SKM-1 (cell line): ENCODE results near the gene HCRT.
"Not testable (repeated sequence)": the region's sequence is repeated elsewhere in the genome, so short reads cannot be mapped to it uniquely, and the experiment has no call there.

Experiments used
- DNase-seq: peaks from one replicate; lab custom pipeline; 2025; ENCODE audit not compliant: unreplicated experiment; lab: John Stamatoyannopoulos, UW

Gene HCRT

GRCh38 chr17:42184713-42185620 lies at the start of gene HCRT:
Gene HCRT (minus strand): TSS chr17:42185452. CDS start chr17:42185365, 87 bp downstream.
- DNase-seq: no peak

GRCh38 chr17:42233994-42234393 lies 48.7 kb upstream of the HCRT start:
- DNase-seq: no peak

- DNase-seq: no peak
Measured at GRCh38 chr17:42233156-42233555, 47.9 kb upstream of the HCRT start.

- no peak for DNase-seq
Measured at GRCh38 chr17:42230225-42230624, 45.0 kb upstream of the HCRT start.

- DNase-seq: no peak
Measured at GRCh38 chr17:42227849-42228700, 42.8 kb upstream of the HCRT start.

- DNase-seq: no peak
Measured at GRCh38 chr17:42225646-42226045, 40.4 kb upstream of the HCRT start.

- no peak for DNase-seq
Measured at GRCh38 chr17:42224651-42225050, 39.4 kb upstream of the HCRT start.

- DNase-seq: peak; percentile 21
Measured at GRCh38 chr17:42221886-42222745, 36.9 kb upstream of the HCRT start.

- DNase-seq: not testable (repeated sequence)
Measured at GRCh38 chr17:42219280-42219679, 34.0 kb upstream of the HCRT start.

GRCh38 chr17:42214156-42214555 lies 28.9 kb upstream of the HCRT start:
- DNase-seq: no peak

- DNase-seq: no peak
Measured at GRCh38 chr17:42212382-42212781, 27.1 kb upstream of the HCRT start.

GRCh38 chr17:42211921-42212341 lies 26.7 kb upstream of the HCRT start:
- DNase-seq: not testable (repeated sequence)

GRCh38 chr17:42210046-42210445 lies 24.8 kb upstream of the HCRT start:
- DNase-seq: no peak

GRCh38 chr17:42206153-42206612 lies 20.9 kb upstream of the HCRT start:
- DNase-seq: not testable (repeated sequence)

GRCh38 chr17:42203354-42203753 lies 18.1 kb upstream of the HCRT start:
- DNase-seq: no peak

- DNase-seq: no peak
Measured at GRCh38 chr17:42202696-42203095, 17.4 kb upstream of the HCRT start.

GRCh38 chr17:42202159-42202558 lies 16.9 kb upstream of the HCRT start:
- DNase-seq: no peak

- DNase-seq: no peak
Measured at GRCh38 chr17:42201458-42201772, 16.2 kb upstream of the HCRT start.

GRCh38 chr17:42200706-42201457 lies 15.6 kb upstream of the HCRT start:
- DNase-seq: no peak

- no peak for DNase-seq
Measured at GRCh38 chr17:42199416-42200011, 14.3 kb upstream of the HCRT start.
